ENCODE results near the gene RAI1. TPM values are rescaled to one million over a fixed set of nuclear protein-coding genes. Genes with fewer than 3 reads are reported as not detected.
"Not testable (repeated sequence)": the region's sequence is repeated elsewhere in the genome, so short reads cannot be mapped to it uniquely, and the experiment has no call there.

RAI1 gene, protein sequence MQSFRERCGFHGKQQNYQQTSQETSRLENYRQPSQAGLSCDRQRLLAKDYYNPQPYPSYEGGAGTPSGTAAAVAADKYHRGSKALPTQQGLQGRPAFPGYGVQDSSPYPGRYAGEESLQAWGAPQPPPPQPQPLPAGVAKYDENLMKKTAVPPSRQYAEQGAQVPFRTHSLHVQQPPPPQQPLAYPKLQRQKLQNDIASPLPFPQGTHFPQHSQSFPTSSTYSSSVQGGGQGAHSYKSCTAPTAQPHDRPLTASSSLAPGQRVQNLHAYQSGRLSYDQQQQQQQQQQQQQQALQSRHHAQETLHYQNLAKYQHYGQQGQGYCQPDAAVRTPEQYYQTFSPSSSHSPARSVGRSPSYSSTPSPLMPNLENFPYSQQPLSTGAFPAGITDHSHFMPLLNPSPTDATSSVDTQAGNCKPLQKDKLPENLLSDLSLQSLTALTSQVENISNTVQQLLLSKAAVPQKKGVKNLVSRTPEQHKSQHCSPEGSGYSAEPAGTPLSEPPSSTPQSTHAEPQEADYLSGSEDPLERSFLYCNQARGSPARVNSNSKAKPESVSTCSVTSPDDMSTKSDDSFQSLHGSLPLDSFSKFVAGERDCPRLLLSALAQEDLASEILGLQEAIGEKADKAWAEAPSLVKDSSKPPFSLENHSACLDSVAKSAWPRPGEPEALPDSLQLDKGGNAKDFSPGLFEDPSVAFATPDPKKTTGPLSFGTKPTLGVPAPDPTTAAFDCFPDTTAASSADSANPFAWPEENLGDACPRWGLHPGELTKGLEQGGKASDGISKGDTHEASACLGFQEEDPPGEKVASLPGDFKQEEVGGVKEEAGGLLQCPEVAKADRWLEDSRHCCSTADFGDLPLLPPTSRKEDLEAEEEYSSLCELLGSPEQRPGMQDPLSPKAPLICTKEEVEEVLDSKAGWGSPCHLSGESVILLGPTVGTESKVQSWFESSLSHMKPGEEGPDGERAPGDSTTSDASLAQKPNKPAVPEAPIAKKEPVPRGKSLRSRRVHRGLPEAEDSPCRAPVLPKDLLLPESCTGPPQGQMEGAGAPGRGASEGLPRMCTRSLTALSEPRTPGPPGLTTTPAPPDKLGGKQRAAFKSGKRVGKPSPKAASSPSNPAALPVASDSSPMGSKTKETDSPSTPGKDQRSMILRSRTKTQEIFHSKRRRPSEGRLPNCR (N-terminal part only)
- 7.4 and 8.1 TPM in 2 replicates for total RNA-seq (2012; rRNA removed)

DNA sequence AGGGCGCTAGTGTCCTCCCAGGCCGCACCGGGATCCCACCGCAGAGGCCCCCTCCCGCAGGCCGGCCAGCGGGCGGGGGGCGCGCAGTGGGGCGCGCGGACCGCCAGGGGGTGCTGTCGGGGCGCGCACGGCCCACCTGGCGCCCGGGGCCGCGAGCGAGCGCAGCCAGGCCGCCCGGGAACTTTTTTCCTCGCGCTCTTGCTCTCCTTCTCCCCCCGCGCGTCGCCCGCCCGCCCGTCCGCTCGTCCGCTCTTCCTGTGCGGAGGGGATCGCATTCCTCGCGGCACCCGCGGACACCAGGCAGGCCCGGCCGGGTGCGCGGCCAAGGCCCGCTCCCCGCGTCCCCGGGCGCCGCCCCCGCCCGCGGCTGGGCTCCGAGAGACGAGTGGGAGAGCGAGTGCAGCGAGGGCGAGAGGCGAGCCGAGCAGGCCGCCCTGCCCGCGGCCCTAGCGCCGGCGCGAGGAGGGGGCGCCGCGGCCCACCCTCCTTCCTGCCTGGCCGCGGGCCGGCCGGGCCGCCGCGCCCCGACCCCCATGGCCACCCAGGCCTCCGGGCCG, at the start of gene RAI1:
Gene RAI1 (plus strand): TSS at position 272 of the 557 bp plus-strand sequence. CDS start 111,491 bp downstream, outside the sequence.
- Histone ChIP-seq H3K27me3 (ENCODE audit: control insufficient read depth, insufficient read depth, low read length) (no peaks in the 10 kb centered on the region), H3K4me2 (ENCODE audit: low read length) (peak within 1 kb of the TSS; percentile 84), H3K36me3 (ENCODE audit: insufficient read depth, low read length) (peaks cover 3% of the 10 kb centered on the region), H3K4me1 (ENCODE audit: control insufficient read depth, insufficient read depth, low read length) (peaks cover 30% of the 10 kb centered on the region), H3K9me3 (replicated peaks; ENCODE audit: low read length) (no peaks in the 10 kb centered on the region), H3K9ac (ENCODE audit: low read depth, low read length) (peak within 1 kb of the TSS; percentile 97), H3K4me3 (ENCODE audit: low read length) (peak within 1 kb of the TSS; percentile 86)

DNA sequence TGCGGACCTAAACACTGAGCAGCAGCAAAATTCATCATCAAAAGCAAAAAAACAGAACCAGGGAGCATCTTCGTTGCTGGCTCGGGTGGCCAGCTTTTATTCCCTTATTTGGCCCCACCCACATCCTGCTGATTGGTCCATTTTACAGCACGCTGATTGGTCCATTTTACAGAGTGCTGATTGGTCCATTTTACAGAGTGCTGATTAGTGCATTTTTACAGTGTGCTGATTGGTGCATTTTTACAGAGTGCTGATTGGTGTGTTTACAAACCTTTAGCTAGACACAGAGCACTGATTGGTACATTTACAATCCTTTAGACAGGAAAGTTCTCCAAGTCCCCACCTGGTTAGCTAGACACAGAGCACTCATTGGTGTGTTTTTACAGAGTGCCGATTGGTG, 48.6 kb upstream of the RAI1 start:
- H3K36me3 ChIP-seq (ENCODE audit: insufficient read depth, low read length); H3K9me3 ChIP-seq (replicated peaks; ENCODE audit: low read length); H3K4me3 ChIP-seq (ENCODE audit: low read length); H3K4me2 ChIP-seq (ENCODE audit: low read length); H3K4me1 ChIP-seq (ENCODE audit: control insufficient read depth, insufficient read depth, low read length); H3K9ac ChIP-seq (ENCODE audit: low read depth, low read length): not testable (repeated sequence)
- peaks cover 21% of the 10 kb centered on the region for H3K27me3 ChIP-seq (ENCODE audit: control insufficient read depth, insufficient read depth, low read length)

DNA sequence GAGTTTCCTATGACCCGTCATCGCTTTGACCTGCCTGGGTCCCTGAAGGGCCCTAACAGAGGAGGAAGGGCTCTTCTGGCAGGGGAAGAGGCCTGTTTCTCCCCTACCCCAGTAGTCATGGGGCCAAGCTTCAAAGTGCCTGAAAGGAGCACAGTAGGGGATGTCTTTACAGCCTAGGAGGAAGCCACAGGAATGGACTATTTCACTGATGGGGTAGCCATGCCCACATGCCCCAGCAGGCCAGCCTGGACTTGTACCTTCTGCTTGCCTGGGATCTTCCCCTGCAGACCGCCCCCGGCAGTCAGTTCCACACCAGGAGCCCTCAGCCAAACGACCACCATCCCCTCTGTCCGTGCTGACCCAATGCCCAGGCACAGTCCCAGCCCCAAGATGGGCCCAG, 47.9 kb upstream of the RAI1 start:
- Histone ChIP-seq H3K36me3 (ENCODE audit: insufficient read depth, low read length) (no peaks in the 10 kb centered on the region), H3K4me3 (ENCODE audit: low read length) (no peak overlapping the region), H3K9ac (ENCODE audit: low read depth, low read length) (no peak overlapping the region), H3K4me1 (ENCODE audit: control insufficient read depth, insufficient read depth, low read length) (no peaks in the 10 kb centered on the region), H3K9me3 (replicated peaks; ENCODE audit: low read length) (no peaks in the 10 kb centered on the region), H3K4me2 (ENCODE audit: low read length) (no peak overlapping the region), H3K27me3 (ENCODE audit: control insufficient read depth, insufficient read depth, low read length) (peaks cover 21% of the 10 kb centered on the region)

DNA sequence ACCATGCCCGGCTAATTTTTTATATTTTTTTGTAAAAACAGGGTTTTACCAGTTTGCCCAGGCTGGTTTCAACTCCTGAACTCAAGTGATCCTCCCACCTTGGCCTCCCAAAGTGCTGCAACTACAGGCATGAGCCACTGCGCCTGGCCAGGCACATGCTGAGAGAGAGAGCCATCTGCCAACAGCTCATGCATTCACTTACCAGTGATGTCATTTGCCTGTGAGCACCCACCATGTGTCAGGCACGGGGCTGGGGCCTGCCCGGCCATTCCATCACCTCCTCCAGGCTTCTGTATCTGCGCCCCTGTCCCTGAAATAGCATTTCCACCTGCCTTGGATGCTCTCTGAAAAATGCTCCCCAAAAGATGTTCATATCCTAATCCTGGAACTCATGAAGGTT, 46.1 kb upstream of the RAI1 start:
- peaks cover 24% of the 10 kb centered on the region for H3K27me3 ChIP-seq (ENCODE audit: control insufficient read depth, insufficient read depth, low read length)
- H3K4me1 ChIP-seq (ENCODE audit: control insufficient read depth, insufficient read depth, low read length), result no peaks in the 10 kb centered on the region
- no peak overlapping the region for H3K9ac ChIP-seq (ENCODE audit: low read depth, low read length)
- H3K4me2 ChIP-seq (ENCODE audit: low read length), result no peak overlapping the region
- no peaks in the 10 kb centered on the region for H3K36me3 ChIP-seq (ENCODE audit: insufficient read depth, low read length)
- no peaks in the 10 kb centered on the region for H3K9me3 ChIP-seq (replicated peaks; ENCODE audit: low read length)
- no peak overlapping the region for H3K4me3 ChIP-seq (ENCODE audit: low read length)

DNA sequence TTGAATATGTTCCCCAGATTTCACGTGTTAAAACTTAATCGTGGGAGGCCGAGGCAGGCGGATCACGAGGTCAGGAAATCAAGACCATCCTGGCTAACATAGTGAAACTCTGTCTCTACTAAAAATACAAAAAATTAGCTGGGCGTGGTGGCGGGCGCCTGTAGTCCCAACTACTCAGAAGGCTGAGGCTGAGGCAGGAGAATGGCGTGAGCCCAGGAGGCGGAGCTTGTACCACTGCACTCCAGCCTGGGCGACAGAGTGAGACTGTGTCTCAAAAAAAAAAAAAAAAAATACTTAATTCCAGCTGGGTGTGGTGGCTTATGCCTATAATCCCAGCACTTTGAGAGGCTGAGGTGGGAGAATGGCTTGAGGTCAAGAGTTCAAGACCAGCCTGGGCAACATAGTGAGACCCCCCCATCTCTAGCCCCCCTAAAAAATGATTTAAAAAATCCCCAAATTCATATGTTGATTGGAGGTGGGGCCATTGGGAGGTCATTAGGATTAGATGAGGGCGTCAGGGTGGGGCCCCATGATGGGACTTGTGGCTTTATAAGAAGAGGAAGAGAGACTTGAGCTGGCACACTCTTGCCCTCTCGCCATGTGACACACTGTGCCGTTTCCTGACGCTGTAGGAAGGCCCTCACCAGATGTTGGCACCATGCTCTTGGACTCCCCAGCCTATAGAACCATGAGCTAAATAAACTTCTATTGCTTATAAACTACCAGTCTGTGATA, 45.6 kb upstream of the RAI1 start:
- not testable (repeated sequence) for H3K36me3 ChIP-seq (ENCODE audit: insufficient read depth, low read length); H3K4me3 ChIP-seq (ENCODE audit: low read length); H3K9me3 ChIP-seq (replicated peaks; ENCODE audit: low read length); H3K9ac ChIP-seq (ENCODE audit: low read depth, low read length); H3K4me1 ChIP-seq (ENCODE audit: control insufficient read depth, insufficient read depth, low read length); H3K4me2 ChIP-seq (ENCODE audit: low read length)
- peaks cover 25% of the 10 kb centered on the region for H3K27me3 ChIP-seq (ENCODE audit: control insufficient read depth, insufficient read depth, low read length)

DNA sequence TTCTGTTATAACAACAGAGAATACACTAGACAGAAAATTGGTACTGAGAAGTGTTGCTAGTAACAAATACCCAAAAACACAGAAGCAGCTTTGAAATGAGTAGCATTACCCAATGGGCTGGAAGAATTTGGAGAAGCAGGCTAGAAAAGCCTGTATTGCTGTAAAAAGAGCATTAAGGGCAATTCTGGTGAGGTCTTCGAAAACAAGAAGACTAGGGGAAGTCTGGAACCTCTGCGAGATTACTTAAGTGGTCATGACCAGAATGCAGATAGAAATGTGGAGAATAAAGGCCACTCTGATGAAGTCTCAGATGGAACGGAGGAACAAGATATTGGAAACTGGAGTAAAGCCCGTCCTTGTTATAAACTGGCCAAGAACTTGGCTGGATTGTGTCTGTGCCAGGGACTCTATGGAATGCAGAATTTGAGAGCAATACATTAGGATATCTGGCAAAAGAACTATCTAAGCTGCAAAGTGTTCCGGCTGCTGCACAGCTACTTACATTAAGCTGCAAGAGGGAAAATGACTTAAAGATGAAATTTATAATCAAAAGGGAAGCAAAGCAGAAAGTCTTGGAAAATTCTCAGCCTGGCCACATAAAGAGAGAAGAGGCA, 44.9 kb upstream of the RAI1 start:
- H3K4me1 ChIP-seq (ENCODE audit: control insufficient read depth, insufficient read depth, low read length), result no peaks in the 10 kb centered on the region
- H3K4me2 ChIP-seq (ENCODE audit: low read length), result no peak overlapping the region
- H3K9ac ChIP-seq (ENCODE audit: low read depth, low read length), result no peak overlapping the region
- H3K27me3 ChIP-seq (ENCODE audit: control insufficient read depth, insufficient read depth, low read length), result peaks cover 25% of the 10 kb centered on the region
- H3K36me3 ChIP-seq (ENCODE audit: insufficient read depth, low read length), result no peaks in the 10 kb centered on the region
- no peaks in the 10 kb centered on the region for H3K9me3 ChIP-seq (replicated peaks; ENCODE audit: low read length)
- H3K4me3 ChIP-seq (ENCODE audit: low read length), result no peak overlapping the region

DNA sequence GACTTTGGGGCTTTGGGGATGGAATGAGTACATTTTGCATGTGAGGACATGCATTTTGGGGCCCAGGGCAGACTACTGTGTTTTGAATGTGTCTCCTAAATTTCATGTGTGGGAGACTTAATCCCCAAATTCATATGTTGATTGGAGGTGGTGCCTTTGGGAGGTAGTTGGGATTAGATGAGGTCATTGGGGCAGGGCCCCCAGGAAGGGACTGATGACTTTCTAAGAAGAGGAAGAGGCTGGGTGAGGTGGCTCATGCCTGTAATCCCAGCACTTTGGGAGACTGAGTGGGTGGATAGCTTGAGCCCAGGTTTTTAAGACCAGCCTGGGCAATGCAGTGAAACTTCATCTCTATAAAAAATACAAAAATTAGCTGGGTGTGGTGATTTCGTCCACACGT, 42.8 kb upstream of the RAI1 start:
- Histone ChIP-seq H3K4me2 (ENCODE audit: low read length) (no peak overlapping the region), H3K9ac (ENCODE audit: low read depth, low read length) (no peak overlapping the region), H3K9me3 (replicated peaks; ENCODE audit: low read length) (no peaks in the 10 kb centered on the region), H3K4me1 (ENCODE audit: control insufficient read depth, insufficient read depth, low read length) (no peaks in the 10 kb centered on the region), H3K36me3 (ENCODE audit: insufficient read depth, low read length) (no peaks in the 10 kb centered on the region), H3K27me3 (ENCODE audit: control insufficient read depth, insufficient read depth, low read length) (peaks cover 15% of the 10 kb centered on the region), H3K4me3 (ENCODE audit: low read length) (no peak overlapping the region)

DNA sequence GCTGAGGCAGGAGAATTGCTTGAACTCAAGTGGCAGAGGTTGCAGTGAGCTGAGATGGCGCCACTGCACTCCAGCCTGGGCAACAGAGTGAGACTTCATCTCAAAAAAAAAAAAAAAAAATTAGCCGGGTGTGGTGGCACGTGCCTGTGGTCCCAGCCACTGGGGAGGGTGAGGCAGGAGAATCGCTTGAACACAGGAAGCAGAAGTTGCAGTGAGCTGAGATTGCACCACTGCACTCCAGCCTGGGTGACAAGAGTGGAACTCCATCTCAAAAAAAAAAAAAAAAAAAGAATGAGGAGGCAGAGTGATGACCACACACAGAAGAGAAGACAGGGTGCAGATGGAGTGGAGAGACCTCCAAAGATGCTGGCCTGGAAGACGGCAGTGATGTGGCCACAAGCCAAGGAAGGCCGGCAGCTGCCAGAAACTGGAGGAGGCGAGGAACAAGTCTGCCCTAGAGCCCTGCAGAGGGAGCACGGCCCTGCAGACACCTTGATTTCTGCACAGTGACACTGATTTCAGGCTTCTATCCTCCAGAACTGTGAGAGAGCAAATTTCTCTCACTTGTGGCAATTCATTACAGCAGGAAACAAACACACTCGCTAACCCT, 41.5 kb upstream of the RAI1 start:
- H3K9me3 ChIP-seq (replicated peaks; ENCODE audit: low read length); H3K4me1 ChIP-seq (ENCODE audit: control insufficient read depth, insufficient read depth, low read length); H3K9ac ChIP-seq (ENCODE audit: low read depth, low read length); H3K36me3 ChIP-seq (ENCODE audit: insufficient read depth, low read length); H3K4me2 ChIP-seq (ENCODE audit: low read length); H3K4me3 ChIP-seq (ENCODE audit: low read length): not testable (repeated sequence)
- peaks cover 15% of the 10 kb centered on the region for H3K27me3 ChIP-seq (ENCODE audit: control insufficient read depth, insufficient read depth, low read length)

DNA sequence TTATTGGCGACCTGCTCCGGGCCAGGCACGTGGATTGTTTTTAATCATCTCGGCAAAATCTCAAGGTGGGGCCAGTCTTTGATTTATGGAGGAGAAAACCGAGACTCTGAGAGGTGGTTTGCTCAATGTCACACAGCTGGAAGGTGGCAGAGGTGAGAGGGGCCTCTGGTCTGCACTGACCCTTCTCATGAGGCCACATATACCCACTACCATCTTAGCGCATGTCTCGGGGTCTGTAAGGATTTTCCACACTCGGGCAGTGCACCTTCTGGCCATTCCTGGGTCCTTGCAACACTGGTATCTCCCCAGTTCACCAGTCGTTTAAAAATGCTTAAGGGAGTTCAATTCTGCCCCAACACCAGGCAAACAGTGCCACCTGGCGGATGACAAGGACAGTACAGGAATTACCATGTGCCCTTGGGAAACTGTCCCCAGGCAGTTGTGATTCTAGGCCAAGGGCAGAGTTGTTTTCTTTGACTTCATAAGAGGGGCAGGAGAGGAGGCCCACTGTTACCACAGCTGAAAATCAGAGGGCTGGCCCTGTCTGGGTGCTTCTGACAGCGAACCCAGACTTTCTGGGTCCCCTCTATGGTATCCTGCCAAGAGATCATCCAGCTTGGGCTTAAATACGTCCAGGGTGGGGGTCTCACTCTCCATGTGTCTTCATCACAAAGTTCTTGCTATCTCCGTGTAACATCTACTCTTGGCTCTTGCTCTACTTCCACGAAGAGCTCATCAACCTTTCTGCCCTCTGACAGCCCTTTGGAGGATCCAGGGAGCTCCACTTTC, 39.4 kb upstream of the RAI1 start:
- peaks cover 3% of the 10 kb centered on the region for H3K4me1 ChIP-seq (ENCODE audit: control insufficient read depth, insufficient read depth, low read length)
- no peak overlapping the region for H3K4me3 ChIP-seq (ENCODE audit: low read length)
- H3K4me2 ChIP-seq (ENCODE audit: low read length), result no peak overlapping the region
- H3K9ac ChIP-seq (ENCODE audit: low read depth, low read length), result no peak overlapping the region
- H3K9me3 ChIP-seq (replicated peaks; ENCODE audit: low read length), result peaks cover 3% of the 10 kb centered on the region
- peaks cover 5% of the 10 kb centered on the region for H3K27me3 ChIP-seq (ENCODE audit: control insufficient read depth, insufficient read depth, low read length)
- no peaks in the 10 kb centered on the region for H3K36me3 ChIP-seq (ENCODE audit: insufficient read depth, low read length)

DNA sequence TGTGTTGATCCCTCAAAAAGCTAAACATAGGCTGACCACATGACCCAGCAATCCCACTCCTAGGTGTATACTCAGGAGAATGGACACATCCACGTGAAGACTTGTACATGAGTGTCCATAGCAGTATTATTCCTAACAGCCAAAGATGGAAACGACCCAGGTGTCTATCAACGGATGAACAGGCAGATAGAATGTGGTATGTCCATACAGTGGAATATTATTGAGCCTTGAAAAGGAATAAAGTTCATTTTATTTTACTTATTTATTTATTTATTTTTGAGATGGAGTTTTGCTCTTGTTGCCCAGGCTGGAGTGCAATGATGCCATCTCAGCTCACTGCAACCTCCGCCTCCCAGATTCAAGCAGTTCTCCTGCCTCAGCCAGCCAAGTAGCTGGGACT, 36.1 kb upstream of the RAI1 start:
- not testable (repeated sequence) for H3K36me3 ChIP-seq (ENCODE audit: insufficient read depth, low read length); H3K4me1 ChIP-seq (ENCODE audit: control insufficient read depth, insufficient read depth, low read length); H3K4me2 ChIP-seq (ENCODE audit: low read length)

More for the DNA sequence above, 36.1 kb upstream of the RAI1 start:
- not testable (repeated sequence) for H3K27me3 ChIP-seq (ENCODE audit: control insufficient read depth, insufficient read depth, low read length); H3K9ac ChIP-seq (ENCODE audit: low read depth, low read length); H3K4me3 ChIP-seq (ENCODE audit: low read length); H3K9me3 ChIP-seq (replicated peaks; ENCODE audit: low read length)

All from skeletal muscle satellite cell (primary cell).